22Rv1 (cell line): ENCODE data around the gene CDX1.

Experiments used
- CTCF ChIP-seq: fragments of 450-650 bp; IDR thresholded peaks from 2 replicates; pipeline ENCODE4 v1.5.1; 2017; ENCODE audit warnings: mild to moderate bottlenecking
- ZFX ChIP-seq: fragments of 450-650 bp; IDR thresholded peaks from 2 replicates; pipeline ENCODE4 v1.6.1; 2017; ENCODE audit warnings: antibody characterized with exemption, borderline replicate concordance

- no peak for TF ChIP-seq CTCF
- no peak for TF ChIP-seq ZFX
These were observed 45.7 kb upstream of the CDX1 start for GRCh38 chr5:150120617-150121447.
